ENCODE data around the gene CNTRL. TPM values are rescaled to one million over a fixed set of nuclear protein-coding genes. Genes with fewer than 3 reads are reported as not detected.
"Not testable (repeated sequence)": the region's sequence is repeated elsewhere in the genome, so short reads cannot be mapped to it uniquely, and the experiment has no call there.

CNTRL gene
- total RNA-seq, 1 experiment from 2014 or later: 13.4 TPM

- H3K4me2 ChIP-seq (ENCODE audit: low read length); intact Hi-C loops (cut with micrococcal nuclease): not testable (repeated sequence)
Measured at GRCh38 chr9:121179373-121179721, 104.6 kb downstream of the CNTRL start.

DNA sequence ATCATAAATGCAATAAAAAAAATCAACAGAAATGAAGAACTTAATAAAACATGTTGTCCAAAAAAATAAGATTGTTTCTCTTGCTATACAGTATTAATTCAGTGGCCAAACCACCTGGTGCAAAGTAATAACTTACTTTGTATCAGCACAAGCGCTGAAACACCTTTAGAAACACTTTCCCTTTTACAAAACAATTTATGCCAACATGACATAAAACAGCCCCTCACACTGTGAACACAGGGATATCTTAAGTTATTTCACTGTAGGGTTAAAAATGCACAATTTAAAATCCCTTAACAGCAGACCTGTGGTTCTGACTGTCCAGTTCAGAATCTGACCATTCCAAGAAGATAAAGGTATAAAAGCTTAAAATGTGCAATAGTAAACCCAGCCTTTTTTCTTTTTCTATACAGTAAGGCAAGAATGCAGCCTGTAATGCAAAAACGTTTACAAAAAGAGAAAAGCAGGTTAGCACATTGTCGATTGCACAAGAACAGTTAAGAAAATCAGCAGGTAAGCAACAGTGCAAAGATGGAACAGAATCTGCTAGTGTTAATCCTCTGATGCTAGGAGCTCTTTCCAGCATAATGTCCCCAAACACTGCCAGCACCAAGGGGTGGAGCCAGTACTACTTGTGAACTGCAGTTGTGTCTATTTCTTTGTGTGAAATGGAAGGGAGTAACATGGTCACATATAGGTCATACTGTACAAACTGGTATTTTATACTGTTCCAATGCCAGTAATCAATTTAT lies 105.4 kb downstream of the CNTRL start:
- TF ChIP-seq RAD21 (IDR thresholded peaks at IDR 0.05; ENCODE audit: low read depth) (no peak), EZH2phosphoT487 (IDR thresholded peaks at IDR 0.05; ENCODE audit: borderline replicate concordance) (no peak), ZNF274 (IDR thresholded peaks at IDR 0.05; ENCODE audit: low read depth, low read length) (no peak), SRF (IDR thresholded peaks at IDR 0.05; ENCODE audit: low read depth) (no peak), SP1 (IDR thresholded peaks at IDR 0.05; ENCODE audit: low read depth) (no peak), CBX3 (IDR thresholded peaks at IDR 0.05; ENCODE audit: low read depth) (no peak), EZH2 (IDR thresholded peaks at IDR 0.05) (no peak), SIN3A (IDR thresholded peaks at IDR 0.05; ENCODE audit: low read depth) (no peak), REST (IDR thresholded peaks at IDR 0.05; ENCODE audit: low read depth) (no peak), YY1 (IDR thresholded peaks at IDR 0.05; ENCODE audit: extremely low read depth, insufficient replicate concordance, low read depth, low read length) (no peak), ELF1 (IDR thresholded peaks at IDR 0.05; ENCODE audit: borderline replicate concordance, low read depth) (no peak), POLR2AphosphoS5 (IDR thresholded peaks at IDR 0.05; ENCODE audit: low read depth, low read length) (no peak), CEBPB (IDR thresholded peaks at IDR 0.05; ENCODE audit: low read depth) (no peak), FOSL1 (IDR thresholded peaks at IDR 0.05; ENCODE audit: low read depth) (no peak)
- TF ChIP-seq, protein P1, sequence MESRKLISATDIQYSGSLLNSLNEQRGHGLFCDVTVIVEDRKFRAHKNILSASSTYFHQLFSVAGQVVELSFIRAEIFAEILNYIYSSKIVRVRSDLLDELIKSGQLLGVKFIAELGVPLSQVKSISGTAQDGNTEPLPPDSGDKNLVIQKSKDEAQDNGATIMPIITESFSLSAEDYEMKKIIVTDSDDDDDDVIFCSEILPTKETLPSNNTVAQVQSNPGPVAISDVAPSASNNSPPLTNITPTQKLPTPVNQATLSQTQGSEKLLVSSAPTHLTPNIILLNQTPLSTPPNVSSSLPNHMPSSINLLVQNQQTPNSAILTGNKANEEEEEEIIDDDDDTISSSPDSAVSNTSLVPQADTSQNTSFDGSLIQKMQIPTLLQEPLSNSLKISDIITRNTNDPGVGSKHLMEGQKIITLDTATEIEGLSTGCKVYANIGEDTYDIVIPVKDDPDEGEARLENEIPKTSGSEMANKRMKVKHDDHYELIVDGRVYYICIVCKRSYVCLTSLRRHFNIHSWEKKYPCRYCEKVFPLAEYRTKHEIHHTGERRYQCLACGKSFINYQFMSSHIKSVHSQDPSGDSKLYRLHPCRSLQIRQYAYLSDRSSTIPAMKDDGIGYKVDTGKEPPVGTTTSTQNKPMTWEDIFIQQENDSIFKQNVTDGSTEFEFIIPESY (IDR thresholded peaks at IDR 0.05; ENCODE audit: extremely low read depth, insufficient replicate concordance, low read length): no peak
- H4K20me1 ChIP-seq (ENCODE audit: insufficient read depth): no peaks in the 10 kb centered on the region
- peaks cover 26% of the 10 kb centered on the region for H3K79me2 ChIP-seq (ENCODE audit: insufficient read depth, low read length)
- no peak for ATAC-seq
- RAD21 ChIA-PET (ENCODE audit: low non-redundant PET in 1 of 2, low total read pairs in 2 of 2, uncharacterized antibody in 2 of 2, unreplicated experiment in 2 of 2): no interaction called here
- H3K4me1 ChIP-seq (ENCODE audit: control insufficient read depth in 1 of 2, insufficient read depth in 2 of 2, low read length in 2 of 2): 0 out of 4 replicates have a peak, but pooled peaks cover 0 to 3% of the 10 kb centered on the region in 2 experiments
- DNase-seq (ENCODE audit: low read depth, low spot score): no peak
- H2AFZ ChIP-seq (ENCODE audit: low read depth, low read length, poor library complexity, severe bottlenecking): no peak overlapping the region
- H3K27me3 ChIP-seq (ENCODE audit: insufficient read depth, low read length): no peaks in the 10 kb centered on the region
- intact Hi-C loops (cut with micrococcal nuclease): no loop called here
- H3K9me3 ChIP-seq (ENCODE audit: control insufficient read depth in 1 of 2, insufficient read depth in 1 of 2, low read depth in 1 of 2, low read length in 2 of 2): no peaks in the 10 kb centered on the region
- CTCF ChIA-PET: no interaction called here
- BruUV-seq (replicated peaks): no TSS peak
- no peak overlapping the region for H3K27ac ChIP-seq (ENCODE audit: low read depth, low read length)
- H3K9ac ChIP-seq (ENCODE audit: low read length): no peak overlapping the region
- peaks cover 4 to 13% of the 10 kb centered on the region in 2 experiments; a peak in 3 of 4 replicates for H3K36me3 ChIP-seq (ENCODE audit: control insufficient read depth in 1 of 2, insufficient read depth in 2 of 2, low read length in 2 of 2)
- H3K9me2 ChIP-seq (ENCODE audit: insufficient read depth): no peaks in the 10 kb centered on the region
- no peak overlapping the region for H3K4me2 ChIP-seq (ENCODE audit: low read length)
- no peak overlapping the region for H3K4me3 ChIP-seq (replicated peaks in 1 of 2; ENCODE audit: low read depth in 1 of 2, low read length in 2 of 2)
- POLR2A ChIA-PET: no interaction called here

More at GRCh38 chr9:121179373-121179721, 104.6 kb downstream of the CNTRL start:
- H3K4me1 ChIP-seq (ENCODE audit: control insufficient read depth in 1 of 2, insufficient read depth in 2 of 2, low read length in 2 of 2); RAD21 ChIA-PET (ENCODE audit: low non-redundant PET in 1 of 2, low total read pairs in 2 of 2, uncharacterized antibody in 2 of 2, unreplicated experiment in 2 of 2); H3K27me3 ChIP-seq (ENCODE audit: insufficient read depth, low read length); H3K27ac ChIP-seq (ENCODE audit: low read depth, low read length); DNase-seq (ENCODE audit: low read depth, low spot score); ATAC-seq; H2AFZ ChIP-seq (ENCODE audit: low read depth, low read length, poor library complexity, severe bottlenecking); H3K9me3 ChIP-seq (ENCODE audit: control insufficient read depth in 1 of 2, insufficient read depth in 1 of 2, low read depth in 1 of 2, low read length in 2 of 2); H4K20me1 ChIP-seq (ENCODE audit: insufficient read depth); H3K9ac ChIP-seq (ENCODE audit: low read length); BruUV-seq (replicated peaks); POLR2A ChIA-PET; H3K9me2 ChIP-seq (ENCODE audit: insufficient read depth); H3K4me3 ChIP-seq (replicated peaks in 1 of 2; ENCODE audit: low read depth in 1 of 2, low read length in 2 of 2); CTCF ChIA-PET: not testable (repeated sequence)
- peaks cover 19% of the 10 kb centered on the region for H3K79me2 ChIP-seq (ENCODE audit: insufficient read depth, low read length)
- peaks cover 4 to 13% of the 10 kb centered on the region in 2 experiments; a peak in 3 of 4 replicates for H3K36me3 ChIP-seq (ENCODE audit: control insufficient read depth in 1 of 2, insufficient read depth in 2 of 2, low read length in 2 of 2)
